GM12878 (cell line): ENCODE data around the gene HS3ST6. TPM values are rescaled to one million over a fixed set of nuclear protein-coding genes. Genes with fewer than 3 reads are reported as not detected.

Experiments used
- ATAC-seq: fragments of 200-7000 bp; cut with Tn5 transposase; 3 replicates; pipeline ENCODE4 v1.9.1; 2020; ENCODE audit warnings: mild to moderate bottlenecking, moderate library complexity
- BruUV-seq: library from RNA; stranded (reverse); fragments of 400-500 nt; replicated peaks from 2 replicates; lab custom pipeline; 2021; lab: Mats Ljungman, UMichigan
- CTCF ChIA-PET: fragments of 300-600 bp; sonication (Branson Sonifier 250); formaldehyde crosslinking; extraction: SDS; loops from one replicate; lab custom pipeline; 2021; ENCODE audit warnings: inconsistent platforms; lab: Yijun Ruan, JAX
- POLR2A ChIA-PET: fragments of 350-600 bp; formaldehyde crosslinking; extraction: SDS; loops from one replicate; lab custom pipeline; 2021; ENCODE audit warnings: inconsistent platforms; lab: Charles Lee
- RAD21 ChIA-PET: fragments of 300-600 bp; sonication (Branson Sonifier 250); formaldehyde crosslinking; loops from one replicate; lab custom pipeline; 2023; ENCODE audit warnings: antibody characterized with exemption; ENCODE audit not compliant: unreplicated experiment; lab: Charles Lee
- SMC1A ChIA-PET: fragments of 300-600 bp; sonication (Branson Sonifier 250); formaldehyde crosslinking; loops from one replicate; lab custom pipeline; 2023; ENCODE audit not compliant: unreplicated experiment, uncharacterized antibody; lab: Charles Lee
- DNase-seq: peaks from one replicate; pipeline ENCODE4 v3.0.0-alpha.2; 2011; ENCODE audit warnings: low read depth, low spot score
- FAIRE-seq: peaks from 3 replicates; lab custom pipeline; 2011; peaks lifted over from hg19 to GRCh38; lab: Jason Lieb, UNC
- H2AFZ ChIP-seq: 2 replicates; pipeline ENCODE4 v1.6.0; 2011; ENCODE audit warnings: low read depth, low read length, control low read depth; ENCODE audit not compliant: control insufficient read depth
- H3K27ac ChIP-seq: 2 replicates; pipeline ENCODE4 v1.5.1; 2011; ENCODE audit warnings: control low read depth; ENCODE audit not compliant: control insufficient read depth, insufficient read depth
- H3K27me3 ChIP-seq, 2 experiments: replicated peaks in 1 of 2; 2 replicates each; pipeline versions ENCODE4 v1.6.0 to v1.6.1; 2011; ENCODE audit warnings: low read length in 1 of 2; ENCODE audit not compliant: control insufficient read depth in 2 of 2, insufficient read depth in 2 of 2
- H3K36me3 ChIP-seq, 2 experiments: 2 replicates each; pipeline ENCODE4 v1.5.1; 2011; ENCODE audit warnings: low read length in 1 of 2; ENCODE audit not compliant: control insufficient read depth in 2 of 2, insufficient read depth in 2 of 2
- H3K4me1 ChIP-seq: 2 replicates; pipeline ENCODE4 v1.6.1; 2011; ENCODE audit warnings: mild to moderate bottlenecking, low read length, moderate library complexity, mixed read lengths; ENCODE audit not compliant: control insufficient read depth, insufficient read depth
- H3K4me2 ChIP-seq: 2 replicates; pipeline ENCODE4 v1.6.0; 2011; ENCODE audit warnings: control low read depth; ENCODE audit not compliant: control insufficient read depth, insufficient read depth
- H3K4me3 ChIP-seq: fragments of 200-600 bp; sonication (generic); 2 replicates; pipeline ENCODE4 v1.5.1; 2016
- H3K79me2 ChIP-seq: 2 replicates; pipeline ENCODE4 v1.6.0; 2011; ENCODE audit warnings: low read length; ENCODE audit not compliant: control insufficient read depth, insufficient read depth
- H3K9ac ChIP-seq: 2 replicates; pipeline ENCODE4 v1.8.0; 2011; ENCODE audit warnings: low read length, control low read depth, mixed read lengths; ENCODE audit not compliant: control insufficient read depth, insufficient read depth
- H3K9me3 ChIP-seq: replicated peaks from 3 replicates; pipeline ENCODE4 v1.5.1; 2011; ENCODE audit warnings: mild to moderate bottlenecking, low read length; ENCODE audit not compliant: control insufficient read depth, insufficient read depth
- H4K20me1 ChIP-seq: 2 replicates; pipeline ENCODE4 v1.6.0; 2011; ENCODE audit not compliant: control insufficient read depth, insufficient read depth
- STAT1 ChIP-seq: fragments of 450-650 bp; conservative IDR thresholded peaks from 2 replicates; pipeline ENCODE4 v1.6.1; 2014; ENCODE audit warnings: antibody characterized with exemption, mild to moderate bottlenecking
- WGBS: methylation state at CpG from one replicate; pipeline ENCODE4 v1.1.6; 2016; ENCODE audit warnings: low lambda C conversion rate; ENCODE audit not compliant: insufficient replicate concordance, insufficient coverage; ENCODE audit errors: missing lambda C conversion rate; 5-methylcytosine and 5-hydroxymethylcytosine counted together
- in situ Hi-C: fragments of 300-500 bp; cut with MboI; formaldehyde crosslinking; loops from 9 replicates; pipeline ENCODE4 v1.14.3; 2018; ENCODE audit warnings: mixed read lengths
- intact Hi-C: fragments of 100-400 bp; cut with micrococcal nuclease; formaldehyde crosslinking; loops from one replicate; pipeline ENCODE4 v1.14.2; 2022; ENCODE audit not compliant: unreplicated experiment
- polyA plus RNA-seq, 11 experiments: library from polyadenylated mRNA; depleted of rRNA in 4 of 11; unstranded in 6 of 11; stranded (reverse) in 5 of 11; fragments of >200 nt; fragmentation: Nextera tagmentation in 4 of 11; fragmentation: Illumina TruSeq in 1 of 11; extraction: Ambion mirVana in 4 of 11; extraction: Trizol in 1 of 11; gene quantifications; 1 replicate in 1 of 11; 2 replicates in 10 of 11; pipeline versions ENCODE4 v1.2.1 to v1.2.3, GENCODE V29; 2011 to 2016; ENCODE audit warnings: inconsistent platforms in 2 of 11, missing spikeins in 2 of 11, low read depth in 1 of 11
- total RNA-seq, 4 experiments: library from RNA; depleted of rRNA in 3 of 4; stranded (reverse); fragments of >200 nt in 3 of 4; fragmentation: Illumina TruSeq in 1 of 4; extraction: Trizol in 1 of 4; gene quantifications; 2 replicates each; pipeline versions ENCODE4 v1.2.1 to v1.2.3, GENCODE V29; 2013 to 2021
- TF ChIP-seq, protein P1 (sequence below), 3 experiments: IDR thresholded peaks in 2 of 3; conservative IDR thresholded peaks in 1 of 3; 2 replicates each; pipeline ENCODE4 v1.5.1; 2011; ENCODE audit warnings: low read depth in 3 of 3, low read length in 3 of 3, mild to moderate bottlenecking in 3 of 3, control low read depth in 2 of 3, moderate library complexity in 2 of 3, inconsistent platforms in 1 of 3, mixed read lengths in 1 of 3; ENCODE audit not compliant: control insufficient read depth in 2 of 3, insufficient read depth in 1 of 3; ENCODE audit errors: extremely low read depth in 1 of 3

HS3ST6 gene
- total and polyA plus RNA-seq, 10 of the 15 experiments (the other 5 are each of a cell fraction or from before 2014, with no cell fraction given) = not detected

DNA sequence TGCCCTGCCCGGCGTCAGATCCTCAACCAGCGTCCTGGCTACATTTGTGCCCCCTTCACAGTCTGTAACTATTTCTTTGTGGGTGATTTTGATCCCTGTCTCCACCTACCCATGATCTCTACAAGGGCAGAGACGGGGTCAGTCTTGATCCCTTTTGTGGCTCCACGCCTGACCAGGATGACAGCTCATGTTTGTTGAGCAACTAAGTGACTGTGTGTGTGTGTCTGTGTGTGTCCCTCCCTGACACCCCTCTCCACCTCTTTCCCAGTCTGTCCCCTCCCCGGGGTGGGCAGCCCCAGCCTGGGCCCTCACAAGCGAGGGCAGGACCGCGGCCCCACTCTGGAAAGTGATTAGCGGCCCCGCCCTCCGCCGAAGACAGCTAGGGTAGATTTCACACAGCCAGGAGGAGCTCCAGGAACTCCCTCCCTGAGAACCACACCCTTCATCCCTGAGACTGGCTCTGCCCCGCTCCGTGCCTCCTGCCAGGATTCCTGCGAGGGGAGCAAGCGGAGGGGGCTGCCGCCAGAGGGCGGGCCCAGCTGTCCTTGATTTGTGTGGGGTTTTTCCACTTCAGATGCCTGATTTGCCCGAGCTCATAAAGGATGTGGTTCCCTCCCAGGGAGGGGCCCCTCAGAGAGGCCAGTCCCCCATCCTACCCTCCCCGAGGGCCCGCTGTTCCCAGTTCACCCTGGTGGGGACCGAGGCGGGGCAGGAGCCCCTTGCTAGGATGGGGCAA is 5.3 kb upstream of the HS3ST6 start:
- no peak for DNase-seq
- ChIA-PET SMC1A (no interaction called here), CTCF (interaction anchor here (0.7 to 1.5 kb wide), 2 partner anchors 60 to 1695 kb away, joined by 3 to 4 read pairs; no protein-coding TSS in a partner anchor), POLR2A (interaction anchor here (0.9 kb wide), 1 partner anchor 17 kb away, joined by 3 read pairs; no protein-coding TSS in a partner anchor), RAD21 (interaction anchor here (0.6 to 1.0 kb wide), 2 partner anchors 49 to 1443 kb away, joined by 3 to 4 read pairs; no protein-coding TSS in a partner anchor)
- Histone ChIP-seq H3K27me3 (peaks cover 0 to 3% of the 10 kb centered on the region in 2 experiments; a peak in 3 of 4 replicates), H3K4me1 (no peaks in the 10 kb centered on the region), H2AFZ (no peak overlapping the region), H3K79me2 (no peaks in the 10 kb centered on the region), H4K20me1 (no peaks in the 10 kb centered on the region), H3K36me3 (no peaks in the 10 kb centered on the region; a peak in 1 of 4 replicates), H3K4me2 (no peak overlapping the region), H3K27ac (no peak overlapping the region), H3K9me3 (no peaks in the 10 kb centered on the region), H3K4me3 (no peak overlapping the region), H3K9ac (no peak overlapping the region)
- in situ Hi-C loops (no loop called here), intact Hi-C loops (no loop called here)
- WGBS = 23% methylated on average over 22 of the region's 24 CpGs
- no peak for TF ChIP-seq STAT1
- TF ChIP-seq, protein P1, sequence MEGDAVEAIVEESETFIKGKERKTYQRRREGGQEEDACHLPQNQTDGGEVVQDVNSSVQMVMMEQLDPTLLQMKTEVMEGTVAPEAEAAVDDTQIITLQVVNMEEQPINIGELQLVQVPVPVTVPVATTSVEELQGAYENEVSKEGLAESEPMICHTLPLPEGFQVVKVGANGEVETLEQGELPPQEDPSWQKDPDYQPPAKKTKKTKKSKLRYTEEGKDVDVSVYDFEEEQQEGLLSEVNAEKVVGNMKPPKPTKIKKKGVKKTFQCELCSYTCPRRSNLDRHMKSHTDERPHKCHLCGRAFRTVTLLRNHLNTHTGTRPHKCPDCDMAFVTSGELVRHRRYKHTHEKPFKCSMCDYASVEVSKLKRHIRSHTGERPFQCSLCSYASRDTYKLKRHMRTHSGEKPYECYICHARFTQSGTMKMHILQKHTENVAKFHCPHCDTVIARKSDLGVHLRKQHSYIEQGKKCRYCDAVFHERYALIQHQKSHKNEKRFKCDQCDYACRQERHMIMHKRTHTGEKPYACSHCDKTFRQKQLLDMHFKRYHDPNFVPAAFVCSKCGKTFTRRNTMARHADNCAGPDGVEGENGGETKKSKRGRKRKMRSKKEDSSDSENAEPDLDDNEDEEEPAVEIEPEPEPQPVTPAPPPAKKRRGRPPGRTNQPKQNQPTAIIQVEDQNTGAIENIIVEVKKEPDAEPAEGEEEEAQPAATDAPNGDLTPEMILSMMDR (IDR thresholded peaks at IDR 0.05 in 2 of 3, conservative IDR thresholded peaks at IDR 0.05 in 1 of 3; ENCODE audit: control insufficient read depth in 2 of 3, extremely low read depth in 1 of 3, insufficient read depth in 1 of 3, low read depth in 3 of 3, low read length in 3 of 3) = peak in 2 of 3 experiments; percentile 21 to 28; a peak in 1 of 6 replicates
- peak; percentile 23; the same call in 2 of the 3 replicates for ATAC-seq
- FAIRE-seq = no peak
- BruUV-seq = no TSS peak
